22Rv1 (cell line): ENCODE data around the gene TP53I11.
A peak's percentile ranks its signal among the peaks of the same experiment; 100 is the strongest.

Source experiments
- H3K27ac ChIP-seq: fragments of 450-650 bp; 2 replicates; pipeline ENCODE4 v1.5.1; 2017
- CTCF ChIP-seq: fragments of 450-650 bp; IDR thresholded peaks from 2 replicates; pipeline ENCODE4 v1.5.1; 2017; ENCODE audit warnings: mild to moderate bottlenecking
- ZFX ChIP-seq: fragments of 450-650 bp; IDR thresholded peaks from 2 replicates; pipeline ENCODE4 v1.6.1; 2017; ENCODE audit warnings: antibody characterized with exemption, borderline replicate concordance

Gene TP53I11

DNA sequence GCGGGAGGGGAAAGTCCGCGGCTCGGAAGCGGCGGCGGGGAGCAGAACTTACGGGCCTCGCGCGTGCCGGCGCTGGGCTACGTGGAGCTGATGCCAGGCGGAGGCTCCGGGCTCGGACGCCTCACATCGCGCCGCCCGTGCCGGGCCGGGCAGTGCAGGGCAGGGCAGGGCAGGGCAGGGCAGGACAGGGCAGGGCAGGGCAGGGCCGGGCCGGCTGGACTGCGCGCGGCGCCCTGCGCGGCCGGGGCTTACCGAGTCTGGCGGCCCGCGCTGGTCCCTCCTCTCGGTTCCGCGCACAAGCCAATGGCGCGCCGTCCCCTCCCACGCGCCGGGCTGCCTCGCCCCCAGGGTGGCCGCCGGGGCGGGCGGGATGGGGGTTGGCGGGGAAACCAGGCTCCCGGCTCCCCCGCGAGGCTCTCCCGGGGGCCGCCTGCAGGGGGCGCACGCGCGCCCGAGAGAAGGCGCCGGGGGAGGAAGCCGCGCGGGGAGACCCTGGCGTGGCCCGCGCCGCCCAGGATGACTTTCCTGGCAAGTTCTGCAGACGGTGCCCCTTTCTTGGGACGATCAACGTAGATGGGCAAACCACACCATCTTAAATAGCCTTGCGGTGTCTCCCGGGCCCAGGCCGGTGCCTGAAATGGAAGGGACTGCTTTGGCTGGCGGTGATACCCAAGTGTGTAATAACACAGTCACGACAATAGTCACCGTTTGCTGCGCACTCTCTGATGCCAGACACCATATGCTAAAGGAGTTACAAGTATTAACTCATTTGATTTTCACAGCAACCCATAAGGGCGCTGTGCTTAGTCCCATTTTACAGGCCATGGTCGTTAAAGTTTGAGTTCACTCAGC lies at the start of gene TP53I11:
Gene TP53I11 (minus strand): TSS at position 259 of the 852 bp plus-strand sequence. CDS start 12,548 bp downstream, outside the sequence.
- peak within 1 kb of the TSS; percentile 68 for H3K27ac ChIP-seq
- TF ChIP-seq CTCF (peak; percentile 90), ZFX (no peak)

DNA sequence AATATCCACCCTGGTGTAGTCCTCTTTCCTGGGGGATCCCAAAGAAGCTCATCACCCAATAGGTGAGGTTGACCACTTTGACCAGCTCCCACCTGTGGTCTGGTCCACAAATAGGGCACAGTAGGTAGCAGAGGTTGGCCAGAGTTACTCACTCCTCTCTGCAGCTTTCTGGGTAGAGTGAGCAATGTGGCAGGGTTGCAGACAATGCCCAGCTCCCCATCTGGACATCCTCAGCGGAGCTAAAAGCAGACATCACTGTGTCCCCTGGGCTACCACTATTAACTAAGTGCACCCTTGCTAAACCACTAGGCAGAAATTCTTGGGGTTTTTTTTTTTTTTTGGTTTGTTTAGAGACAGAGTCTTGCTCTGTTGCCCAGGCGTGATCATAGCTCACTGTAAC lies 48.4 kb upstream of the TP53I11 start:
- H3K27ac ChIP-seq, result no peak overlapping the region
- TF ChIP-seq CTCF, result no peak
- no peak for TF ChIP-seq ZFX

DNA sequence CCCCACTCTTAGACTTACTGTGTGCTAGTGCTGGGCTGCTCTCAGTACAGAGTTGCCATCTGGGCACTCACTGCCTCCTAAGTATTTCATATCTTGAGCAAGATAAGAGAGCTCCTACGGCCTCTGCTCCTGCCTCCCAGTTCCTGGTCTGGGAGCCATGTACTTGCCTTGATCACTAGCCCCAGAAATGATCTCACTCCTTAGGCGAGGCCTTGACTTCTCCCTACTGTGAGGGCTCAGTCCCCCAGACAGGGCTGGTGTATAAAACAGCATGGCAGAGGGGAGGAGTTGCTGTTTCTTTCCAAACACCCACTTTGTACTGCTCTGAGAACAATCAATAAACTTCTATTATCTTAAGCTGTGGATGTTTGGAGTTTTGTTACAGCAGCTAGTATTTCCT lies 47.4 kb upstream of the TP53I11 start:
- H3K27ac ChIP-seq, result no peak overlapping the region
- TF ChIP-seq CTCF (no peak), ZFX (no peak)

- TF ChIP-seq ZFX (no peak), CTCF (no peak)
- no peak overlapping the region for H3K27ac ChIP-seq
These were observed 46.9 kb upstream of the TP53I11 start for GRCh38 chr11:44997566-44997965.

- H3K27ac ChIP-seq, result no peak overlapping the region
- no peak for TF ChIP-seq ZFX
- no peak for TF ChIP-seq CTCF
These were observed 44.1 kb upstream of the TP53I11 start for GRCh38 chr11:44994753-44995152.

GRCh38 chr11:44993971-44994704 lies 43.5 kb upstream of the TP53I11 start:
- no peak overlapping the region for H3K27ac ChIP-seq
- TF ChIP-seq CTCF (no peak), ZFX (no peak)

DNA sequence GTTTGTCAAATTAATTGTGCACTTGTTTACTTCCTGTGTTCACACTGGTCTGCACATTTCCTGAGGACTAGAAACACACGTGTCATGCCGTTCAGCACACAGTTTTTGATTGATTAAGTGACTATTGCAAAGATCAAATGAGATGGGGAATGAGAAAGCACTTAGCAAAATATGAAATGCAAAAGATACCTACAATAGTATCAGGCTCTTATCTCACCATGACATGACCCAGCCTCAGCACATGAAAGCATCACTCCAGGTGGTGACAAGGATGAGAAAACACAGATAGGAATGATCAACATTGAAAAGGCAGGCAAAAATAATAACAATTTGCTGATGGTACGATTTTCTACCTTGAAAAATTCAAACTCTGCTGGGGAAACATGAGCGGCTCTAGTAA lies 42.1 kb upstream of the TP53I11 start:
- H3K27ac ChIP-seq, result no peak overlapping the region
- TF ChIP-seq ZFX (no peak), CTCF (no peak)
